AG04449 (cell line): Measurements from ENCODE around the gene WDTC1.
"Not testable (repeated sequence)": the region's sequence is repeated elsewhere in the genome, so short reads cannot be mapped to it uniquely, and the experiment has no call there.

Experiments used
- CTCF ChIA-PET: fragments of 350-600 bp; formaldehyde crosslinking; extraction: SDS; loops from one replicate; lab custom pipeline; 2021; ENCODE audit warnings: antibody characterized with exemption; lab: Yijun Ruan, JAX
- POLR2A ChIA-PET: fragments of 400-600, 350-600 bp; formaldehyde crosslinking; extraction: SDS; loops from one replicate; lab custom pipeline; 2020; ENCODE audit warnings: antibody characterized with exemption, inconsistent platforms; lab: Yijun Ruan, JAX
- DNase-seq: peaks from one replicate; pipeline ENCODE4 v3.0.0-alpha.2; 2010; ENCODE audit warnings: low read depth, low spot score
- H3K4me3 ChIP-seq: 2 replicates; pipeline ENCODE4 v1.5.1; 2011; ENCODE audit warnings: low read depth, mild to moderate bottlenecking, control low read depth, low read length
- TF ChIP-seq, protein P1 (sequence below): IDR thresholded peaks from one replicate; pipeline ENCODE4 v1.5.1; 2011; ENCODE audit warnings: mild to moderate bottlenecking, moderate library complexity, low read length, control low read depth, inconsistent platforms; ENCODE audit not compliant: insufficient read depth; ENCODE audit errors: missing control alignments

Gene WDTC1

DNA sequence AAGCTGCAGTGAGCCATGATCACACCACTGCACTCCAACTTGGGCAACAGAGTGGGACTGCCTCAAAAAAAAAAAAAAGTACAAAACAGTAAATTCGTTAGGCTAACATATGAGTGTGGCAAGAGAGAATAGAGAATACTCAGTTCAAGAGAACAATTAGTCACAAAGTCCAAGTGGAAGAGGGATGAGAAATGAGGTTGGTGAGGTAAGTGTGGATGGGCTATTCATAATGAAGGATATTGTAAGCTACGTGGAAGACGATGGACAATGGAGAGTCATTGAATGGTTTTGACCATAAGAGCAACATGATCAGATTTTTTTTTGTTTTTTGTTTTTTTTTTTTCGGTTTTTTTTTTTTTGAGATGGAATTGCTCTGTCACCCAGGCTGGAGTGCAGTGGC is 34.8 kb downstream of the WDTC1 start:
- TF ChIP-seq, protein P1, sequence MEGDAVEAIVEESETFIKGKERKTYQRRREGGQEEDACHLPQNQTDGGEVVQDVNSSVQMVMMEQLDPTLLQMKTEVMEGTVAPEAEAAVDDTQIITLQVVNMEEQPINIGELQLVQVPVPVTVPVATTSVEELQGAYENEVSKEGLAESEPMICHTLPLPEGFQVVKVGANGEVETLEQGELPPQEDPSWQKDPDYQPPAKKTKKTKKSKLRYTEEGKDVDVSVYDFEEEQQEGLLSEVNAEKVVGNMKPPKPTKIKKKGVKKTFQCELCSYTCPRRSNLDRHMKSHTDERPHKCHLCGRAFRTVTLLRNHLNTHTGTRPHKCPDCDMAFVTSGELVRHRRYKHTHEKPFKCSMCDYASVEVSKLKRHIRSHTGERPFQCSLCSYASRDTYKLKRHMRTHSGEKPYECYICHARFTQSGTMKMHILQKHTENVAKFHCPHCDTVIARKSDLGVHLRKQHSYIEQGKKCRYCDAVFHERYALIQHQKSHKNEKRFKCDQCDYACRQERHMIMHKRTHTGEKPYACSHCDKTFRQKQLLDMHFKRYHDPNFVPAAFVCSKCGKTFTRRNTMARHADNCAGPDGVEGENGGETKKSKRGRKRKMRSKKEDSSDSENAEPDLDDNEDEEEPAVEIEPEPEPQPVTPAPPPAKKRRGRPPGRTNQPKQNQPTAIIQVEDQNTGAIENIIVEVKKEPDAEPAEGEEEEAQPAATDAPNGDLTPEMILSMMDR = no peak
- H3K4me3 ChIP-seq = no peak overlapping the region
- DNase-seq = no peak
- ChIA-PET CTCF (interaction anchor here (9.2 kb wide), 1 partner anchor 14 kb away, joined by 90 read pairs; no protein-coding TSS in a partner anchor), POLR2A (no interaction called here)

DNA sequence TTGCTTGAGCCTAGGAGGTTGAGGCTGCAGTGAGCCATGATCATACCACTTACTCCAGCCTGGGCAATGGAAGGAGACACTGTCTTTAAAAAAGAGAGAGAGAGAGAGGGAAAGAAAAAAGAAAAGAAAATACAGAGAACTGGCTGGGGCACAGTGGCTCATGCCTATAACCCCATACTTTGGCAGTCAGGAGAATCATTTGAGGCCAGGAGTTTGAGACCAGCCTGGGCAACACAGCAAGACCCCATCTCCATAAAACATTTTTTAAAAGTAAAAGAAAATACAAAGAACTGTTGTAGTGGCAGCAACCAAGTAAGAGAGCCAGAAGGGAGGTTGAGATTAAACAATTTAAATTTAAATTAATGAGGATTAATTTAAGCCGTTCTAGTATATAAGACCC is 39.8 kb downstream of the WDTC1 start:
- TF ChIP-seq, protein P1 = no peak
- no peak overlapping the region for H3K4me3 ChIP-seq
- CTCF ChIA-PET = interaction anchor here (1.4 kb wide), 1 partner anchor 12 kb away, joined by 3 read pairs; no protein-coding TSS in a partner anchor
- DNase-seq = no peak
- POLR2A ChIA-PET = no interaction called here

DNA sequence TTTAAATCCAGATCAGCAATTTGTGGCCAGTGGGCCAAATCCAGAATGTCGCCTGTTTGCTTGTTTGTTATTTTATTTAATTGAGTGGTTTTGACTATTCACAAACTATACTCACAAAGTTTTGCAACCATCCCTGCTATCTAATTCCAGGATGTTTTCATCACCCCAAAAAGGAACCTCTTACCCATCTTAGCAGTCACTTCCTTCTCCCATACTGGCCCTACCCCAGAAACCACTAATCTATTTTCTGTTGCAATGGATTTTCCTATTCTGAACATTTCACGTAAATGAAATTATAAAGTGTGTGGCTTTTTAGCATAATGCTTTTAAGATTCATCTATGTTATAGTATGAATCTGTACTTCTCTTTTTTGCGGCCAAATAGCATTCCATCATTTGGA is 41.3 kb downstream of the WDTC1 start:
- DNase-seq = no peak

DNA sequence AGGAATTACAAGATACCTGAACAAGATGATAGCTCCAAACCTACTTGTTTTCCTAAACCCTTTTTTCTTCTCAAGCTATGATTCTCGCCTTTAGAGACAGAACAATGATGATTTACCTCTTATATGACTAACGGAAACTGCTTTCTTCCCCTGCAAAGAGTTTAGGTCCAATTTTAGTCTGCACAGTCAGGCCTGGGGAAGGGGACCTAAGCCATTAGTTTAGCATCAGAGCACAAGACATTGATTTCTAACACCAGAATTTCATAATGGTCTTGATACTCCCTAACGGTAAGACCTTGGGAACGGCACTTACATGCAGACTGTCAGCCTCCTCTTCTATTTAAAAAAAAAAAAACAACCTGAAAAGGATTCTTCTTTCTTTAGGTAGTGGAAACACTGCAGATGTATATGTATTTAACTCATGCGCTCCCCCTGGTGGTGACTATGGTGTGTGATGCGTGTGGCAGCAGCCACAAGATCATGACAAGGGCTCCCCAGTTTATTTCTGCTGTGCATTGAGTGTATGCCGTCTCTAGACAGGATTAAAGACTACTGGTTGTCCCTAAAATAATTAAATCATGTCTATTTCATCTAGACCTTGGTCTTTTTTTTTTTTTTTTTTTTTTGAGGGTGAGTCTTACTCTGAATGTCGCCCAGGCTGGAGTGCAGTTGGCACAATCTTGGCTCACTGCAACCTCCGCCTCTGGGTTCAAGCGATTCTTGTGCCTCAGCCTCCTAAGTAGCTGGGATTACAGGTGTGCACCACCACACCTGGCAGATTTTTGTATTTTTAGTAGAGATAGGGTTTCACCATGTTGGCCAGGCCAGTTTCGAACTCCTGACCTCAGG is 50.2 kb downstream of the WDTC1 start:
- DNase-seq = no peak
- TF ChIP-seq, protein P1 = peak; percentile 73
- no peak overlapping the region for H3K4me3 ChIP-seq
- ChIA-PET CTCF (interaction anchor here (0.6 to 11.9 kb wide), 41 partner anchors 8 to 287 kb away, joined by 3 to 408 read pairs (median 4); partner anchors contain the start of gene MAP3K6), POLR2A (no interaction called here)

More for the DNA sequence above, 41.3 kb downstream of the WDTC1 start:
- TF ChIP-seq, protein P1 = no peak
- CTCF ChIA-PET = interaction anchor here (0.6 kb wide), 1 partner anchor 39 kb away, joined by 3 read pairs; no protein-coding TSS in a partner anchor
- H3K4me3 ChIP-seq = no peak overlapping the region
- POLR2A ChIA-PET = no interaction called here

DNA sequence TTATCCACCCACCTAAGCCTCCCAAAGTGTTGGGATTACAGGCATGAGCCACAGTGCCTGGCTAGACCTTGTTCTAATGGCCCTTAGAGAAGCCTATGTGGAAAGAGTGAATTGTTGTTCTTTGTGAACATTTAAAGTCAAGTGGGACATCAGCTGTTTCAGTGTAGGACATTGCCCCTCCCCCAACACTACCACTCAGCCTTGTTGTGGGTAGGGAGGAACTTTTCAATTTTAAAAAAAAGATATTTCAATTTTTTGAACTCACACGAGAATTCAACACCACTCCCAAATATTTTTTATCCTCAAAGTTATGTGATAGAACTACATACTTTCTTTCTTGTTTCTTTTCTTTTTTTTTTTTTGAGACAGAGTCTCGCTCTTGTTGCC is 50.8 kb downstream of the WDTC1 start:
- POLR2A ChIA-PET = interaction anchor here (0.6 kb wide), 1 partner anchor 13 kb away, joined by 3 read pairs; no protein-coding TSS in a partner anchor
- CTCF ChIA-PET = interaction anchor here (0.6 to 11.9 kb wide), 15 partner anchors 12 to 240 kb away, joined by 3 to 408 read pairs (median 6); no protein-coding TSS in a partner anchor
- no peak overlapping the region for H3K4me3 ChIP-seq
- no peak for DNase-seq
- TF ChIP-seq, protein P1 = no peak

DNA sequence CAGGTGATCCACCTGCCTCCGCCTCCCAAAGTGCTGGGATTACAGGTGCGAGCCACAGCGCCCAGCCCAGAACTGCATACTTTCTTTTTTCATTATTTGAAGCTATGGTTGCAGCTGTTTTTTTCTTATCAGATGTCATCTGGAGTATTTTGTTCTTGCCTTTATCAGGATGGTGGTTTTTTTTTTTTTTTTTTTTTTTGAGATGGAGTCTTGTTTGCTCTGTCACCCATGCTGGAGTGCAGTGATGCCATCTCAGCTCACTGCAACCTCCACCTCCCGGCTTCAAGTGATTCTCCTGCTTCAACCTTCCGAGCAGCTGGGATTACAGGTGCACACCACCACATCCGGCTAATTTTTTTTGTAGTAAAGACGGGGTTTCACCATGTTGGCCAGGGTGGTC is 51.4 kb downstream of the WDTC1 start:
- not testable (repeated sequence) for H3K4me3 ChIP-seq, DNase-seq
- ChIA-PET CTCF (interaction anchor here (1.0 to 11.9 kb wide), 13 partner anchors 12 to 241 kb away, joined by 3 to 408 read pairs (median 16); no protein-coding TSS in a partner anchor), POLR2A (interaction anchor here (0.6 kb wide), 1 partner anchor 13 kb away, joined by 3 read pairs; no protein-coding TSS in a partner anchor)

DNA sequence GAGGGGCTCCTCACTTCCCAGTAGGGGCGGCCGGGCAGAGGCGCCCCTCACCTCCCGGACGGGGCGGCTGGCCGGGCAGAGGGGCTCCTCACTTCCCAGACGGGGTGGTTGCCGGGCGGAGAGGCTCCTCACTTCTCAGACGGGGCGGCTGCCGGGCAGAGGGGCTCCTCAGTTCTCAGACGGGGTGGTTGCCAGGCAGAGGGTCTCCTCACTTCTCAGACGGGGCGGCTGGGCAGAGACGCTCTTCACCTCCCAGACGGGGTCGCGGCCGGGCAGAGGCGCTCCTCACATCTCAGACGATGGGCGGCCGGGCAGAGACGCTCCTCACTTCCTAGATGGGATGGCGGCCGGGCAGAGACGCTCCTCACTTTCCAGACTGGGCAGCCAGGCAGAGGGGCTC is 54.7 kb downstream of the WDTC1 start:
- H3K4me3 ChIP-seq, DNase-seq, CTCF ChIA-PET, POLR2A ChIA-PET: not testable (repeated sequence)
